MCF 10A (cell line): Measurements from ENCODE around the gene CAPN11. TPM values are rescaled to one million over a fixed set of nuclear protein-coding genes. Genes with fewer than 3 reads are reported as not detected.

Experiments used
- BruUV-seq: library from RNA; stranded (reverse); fragments of 400-500 nt; replicated peaks from 2 replicates; lab custom pipeline; 2021; lab: Mats Ljungman, UMichigan
- CTCF ChIA-PET: fragments of 300-600 bp; sonication (Branson Sonifier 250); formaldehyde crosslinking; extraction: SDS; loops from one replicate; lab custom pipeline; 2021; ENCODE audit warnings: antibody characterized with exemption, inconsistent platforms; lab: Yijun Ruan, JAX
- POLR2A ChIA-PET: fragments of 300-600, 350-650 bp; sonication (Branson Sonifier 250); formaldehyde crosslinking; extraction: SDS; loops from one replicate; lab custom pipeline; 2020; ENCODE audit warnings: antibody characterized with exemption, inconsistent platforms; lab: Yijun Ruan, JAX
- DNase-seq: peaks from one replicate; pipeline ENCODE4 v3.0.0-alpha.2; 2018; ENCODE audit not compliant: unreplicated experiment
- H3K27ac Mint-ChIP-seq: one replicate; pipeline ENCODE4 v1.8.0; 2022; ENCODE audit warnings: mild to moderate bottlenecking, low read depth, mixed read lengths; ENCODE audit not compliant: unreplicated experiment
- H3K27me3 Mint-ChIP-seq: one replicate; pipeline ENCODE4 v1.8.0; 2022; ENCODE audit warnings: mixed read lengths; ENCODE audit not compliant: insufficient read depth, unreplicated experiment
- H3K36me3 Mint-ChIP-seq: one replicate; pipeline ENCODE4 v1.8.0; 2022; ENCODE audit warnings: mild to moderate bottlenecking, moderate library complexity, mixed read lengths; ENCODE audit not compliant: insufficient read depth, unreplicated experiment
- H3K4me1 Mint-ChIP-seq: one replicate; pipeline ENCODE4 v1.8.0; 2022; ENCODE audit warnings: mixed read lengths; ENCODE audit not compliant: insufficient read depth, unreplicated experiment
- H3K4me3 Mint-ChIP-seq: one replicate; pipeline ENCODE4 v1.8.0; 2022; ENCODE audit warnings: mild to moderate bottlenecking, moderate library complexity, mixed read lengths; ENCODE audit not compliant: unreplicated experiment
- H3K9me3 Mint-ChIP-seq: one replicate; pipeline ENCODE4 v1.8.0; 2022; ENCODE audit warnings: mixed read lengths; ENCODE audit not compliant: unreplicated experiment
- CTCF ChIP-seq: fragments of 200-600 bp; IDR thresholded peaks from one replicate; pipeline ENCODE4 v1.8.0; 2022; ENCODE audit warnings: antibody characterized with exemption, mild to moderate bottlenecking; ENCODE audit not compliant: unreplicated experiment
- intact Hi-C: fragments of 100-400 bp; cut with micrococcal nuclease; formaldehyde crosslinking; loops from 2 replicates; pipeline ENCODE4 v1.14.1; 2022
- total RNA-seq: library from RNA; stranded (reverse); gene quantifications from 2 replicates; pipeline ENCODE4 v1.2.3, GENCODE V29; 2022

CAPN11 gene
- total RNA-seq, 1 experiment from 2014 or later, result not detected

GRCh38 chr6:44224965-44225305, 66.3 kb downstream of the CAPN11 start:
- peaks cover 56% of the 10 kb centered on the region for H3K4me1 Mint-ChIP-seq
- no peaks in the 10 kb centered on the region for H3K9me3 Mint-ChIP-seq
- no peak overlapping the region for H3K27ac Mint-ChIP-seq
- BruUV-seq, result no TSS peak
- H3K27me3 Mint-ChIP-seq, result no peaks in the 10 kb centered on the region
- no peak for DNase-seq
- ChIA-PET CTCF (interaction anchor here (0.6 to 6.0 kb wide), 12 partner anchors 10 to 1316 kb away, joined by 3 to 52 read pairs (median 4); no protein-coding TSS in a partner anchor), POLR2A (interaction anchor here (0.6 to 5.4 kb wide), 7 partner anchors 10 to 115 kb away, joined by 3 to 62 read pairs (median 4); partner anchors contain the start of gene HSP90AB1)
- TF ChIP-seq CTCF, result no peak
- H3K4me3 Mint-ChIP-seq, result peak overlapping the region; percentile 68
- intact Hi-C loops, result no loop called here
- H3K36me3 Mint-ChIP-seq, result no peaks in the 10 kb centered on the region

GRCh38 chr6:44225579-44226325, 67.1 kb downstream of the CAPN11 start:
- H3K4me1 Mint-ChIP-seq, result peaks cover 56% of the 10 kb centered on the region
- CTCF ChIA-PET, result interaction anchor here (0.6 to 6.0 kb wide), 9 partner anchors 9 to 172 kb away, joined by 3 to 52 read pairs (median 8); no protein-coding TSS in a partner anchor
- no peak overlapping the region for H3K4me3 Mint-ChIP-seq
- H3K27ac Mint-ChIP-seq, result no peak overlapping the region
- POLR2A ChIA-PET, result interaction anchor here (5.4 kb wide), 1 partner anchor 21 kb away, joined by 62 read pairs; the partner anchor contains the start of gene HSP90AB1
- no peak for TF ChIP-seq CTCF
- intact Hi-C loops, result no loop called here
- DNase-seq, result no peak
- no peaks in the 10 kb centered on the region for H3K9me3 Mint-ChIP-seq
- H3K27me3 Mint-ChIP-seq, result no peaks in the 10 kb centered on the region
- no peaks in the 10 kb centered on the region for H3K36me3 Mint-ChIP-seq
- no TSS peak for BruUV-seq

- Mint-ChIP-seq H3K27ac (peak overlapping the region; percentile 35), H3K27me3 (no peaks in the 10 kb centered on the region), H3K4me1 (peaks cover 48% of the 10 kb centered on the region), H3K4me3 (no peak overlapping the region), H3K9me3 (no peaks in the 10 kb centered on the region), H3K36me3 (no peaks in the 10 kb centered on the region)
- DNase-seq, result no peak
- ChIA-PET POLR2A (interaction anchor here (1.0 to 1.5 kb wide), 2 partner anchors 18 to 30 kb away, joined by 4 read pairs; no protein-coding TSS in a partner anchor), CTCF (interaction anchor here (0.6 to 6.0 kb wide), 8 partner anchors 9 to 59 kb away, joined by 3 to 52 read pairs (median 8); partner anchors contain the start of gene SLC35B2)
- no peak for TF ChIP-seq CTCF
- no TSS peak for BruUV-seq
- intact Hi-C loops, result no loop called here
These were observed 67.9 kb downstream of the CAPN11 start for GRCh38 chr6:44226368-44227147.
